CD4-positive, alpha-beta T cell treated with Interleukin-15 for 1 hour (primary cell): ENCODE data around the gene GOLT1A.
A peak's percentile ranks its signal among the peaks of the same experiment; 100 is the strongest.

Experiments
- DNase-seq: peaks from one replicate; pipeline ENCODE4 v3.0.0-alpha.2; 2020

The GOLT1A gene

GRCh38 chr1:204213668-204214662 is at the start of gene GOLT1A:
GOLT1A (minus strand) TSS chr1:204213988; CDS start chr1:204213906, 82 bp downstream.
- DNase-seq, result peak; percentile 27

- no peak for DNase-seq
These were observed 49.6 kb upstream of the GOLT1A start for GRCh38 chr1:204263254-204263910.

- no peak for DNase-seq
These were observed 48.9 kb upstream of the GOLT1A start for GRCh38 chr1:204262506-204263253.

- no peak for DNase-seq
These were observed 48.1 kb upstream of the GOLT1A start for GRCh38 chr1:204261746-204262505.

- DNase-seq, result no peak
These were observed 47.5 kb upstream of the GOLT1A start for GRCh38 chr1:204261266-204261665.

GRCh38 chr1:204260601-204261197 is 46.9 kb upstream of the GOLT1A start:
- DNase-seq, result no peak

- no peak for DNase-seq
These were observed 46.0 kb upstream of the GOLT1A start for GRCh38 chr1:204259782-204260181.

GRCh38 chr1:204259196-204259595 is 45.4 kb upstream of the GOLT1A start:
- DNase-seq, result no peak

- no peak for DNase-seq
These were observed 44.7 kb upstream of the GOLT1A start for GRCh38 chr1:204258213-204259115.

GRCh38 chr1:204257446-204257845 is 43.7 kb upstream of the GOLT1A start:
- no peak for DNase-seq

GRCh38 chr1:204256531-204256930 is 42.7 kb upstream of the GOLT1A start:
- DNase-seq, result no peak

- DNase-seq, result no peak
These were observed 42.2 kb upstream of the GOLT1A start for GRCh38 chr1:204255966-204256365.

GRCh38 chr1:204255225-204255624 is 41.4 kb upstream of the GOLT1A start:
- no peak for DNase-seq

GRCh38 chr1:204254031-204254661 is 40.4 kb upstream of the GOLT1A start:
- peak; percentile 25 for DNase-seq

- no peak for DNase-seq
These were observed 38.3 kb upstream of the GOLT1A start for GRCh38 chr1:204251926-204252689.

- DNase-seq, result no peak
These were observed 37.5 kb upstream of the GOLT1A start for GRCh38 chr1:204251286-204251685.

GRCh38 chr1:204250428-204251030 is 36.7 kb upstream of the GOLT1A start:
- no peak for DNase-seq

GRCh38 chr1:204249736-204250427 is 36.1 kb upstream of the GOLT1A start:
- no peak for DNase-seq

- no peak for DNase-seq
These were observed 35.2 kb upstream of the GOLT1A start for GRCh38 chr1:204248954-204249353.
